Vagina (tissue), 2 donors: ENCODE measurements around the gene THAP3.

Experiments
- CTCF ChIP-seq, 3 experiments: fragments of 450-650 bp in 2 of 3; fragments of 200-600 bp in 1 of 3; sonication (generic) in 1 of 3; IDR thresholded peaks; one replicate each; pipeline ENCODE4 v1.5.1; 2017 to 2019; ENCODE audit warnings: antibody characterized with exemption in 3 of 3, mild to moderate bottlenecking in 2 of 3, moderate library complexity in 2 of 3
- POLR2A ChIP-seq, 2 donors: fragments of 450-650 bp; IDR thresholded peaks; one replicate each; pipeline ENCODE4 v1.6.1; 2017; ENCODE audit warnings: antibody characterized with exemption in 2 of 2, mild to moderate bottlenecking in 2 of 2, moderate library complexity in 2 of 2
- POLR2AphosphoS5 ChIP-seq, 2 donors: sonication (generic); formaldehyde crosslinking; IDR thresholded peaks; one replicate each; pipeline ENCODE4 v1.9.0; 2017; ENCODE audit warnings: antibody characterized with exemption in 2 of 2, mild to moderate bottlenecking in 2 of 2, low read depth in 1 of 2; ENCODE audit not compliant: insufficient read depth in 1 of 2

DNA sequence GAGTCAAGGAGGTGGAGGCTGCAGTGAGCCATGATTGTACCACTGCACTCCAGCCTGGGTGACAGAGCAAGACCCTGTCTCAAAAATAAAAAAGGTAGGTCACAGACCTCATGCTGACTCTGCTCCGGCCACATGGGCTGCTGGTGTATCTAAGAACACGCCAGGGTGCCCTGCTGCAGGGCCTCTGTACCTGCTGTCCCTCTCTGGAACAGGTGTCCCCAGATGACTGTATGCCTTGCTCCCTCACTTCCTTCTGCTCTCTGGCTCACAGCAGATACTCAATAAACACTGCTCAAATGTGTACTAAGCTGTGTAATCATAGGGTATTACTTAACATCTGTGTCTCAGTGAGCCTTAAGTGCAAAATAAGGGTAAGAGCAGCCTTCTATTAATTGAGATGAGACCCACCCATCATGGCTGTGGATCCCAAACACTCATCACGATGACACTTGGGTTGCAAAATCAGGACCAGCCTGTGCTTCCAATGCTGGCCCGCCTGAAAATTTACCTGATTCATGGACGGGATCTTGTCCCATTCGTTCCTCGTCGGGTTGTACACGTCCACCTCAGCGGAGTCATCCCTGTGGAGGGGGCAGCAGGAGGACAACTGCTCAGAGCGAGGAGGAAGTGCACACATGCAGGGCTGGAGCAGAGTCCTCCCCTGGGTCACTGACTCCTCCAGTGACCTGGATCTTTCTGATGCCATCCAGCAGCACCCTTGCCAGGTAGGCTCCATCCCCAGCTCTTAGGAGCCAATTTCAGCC, 29.5 kb upstream of the THAP3 start:
- TF ChIP-seq POLR2A (IDR thresholded peaks at IDR 0.05) (no peak), CTCF (IDR thresholded peaks at IDR 0.05) (no peak), POLR2AphosphoS5 (IDR thresholded peaks at IDR 0.05; ENCODE audit: insufficient read depth in 1 of 2, low read depth in 1 of 2) (no peak)
